GM15510 (cell line): ENCODE measurements around the gene PIK3R3.

Source experiments
- POLR2A ChIP-seq: IDR thresholded peaks from 3 replicates; pipeline ENCODE4 v1.6.1; 2011; ENCODE audit warnings: borderline replicate concordance; ENCODE audit not compliant: insufficient read length; ENCODE audit errors: extremely low read depth

Gene PIK3R3

DNA sequence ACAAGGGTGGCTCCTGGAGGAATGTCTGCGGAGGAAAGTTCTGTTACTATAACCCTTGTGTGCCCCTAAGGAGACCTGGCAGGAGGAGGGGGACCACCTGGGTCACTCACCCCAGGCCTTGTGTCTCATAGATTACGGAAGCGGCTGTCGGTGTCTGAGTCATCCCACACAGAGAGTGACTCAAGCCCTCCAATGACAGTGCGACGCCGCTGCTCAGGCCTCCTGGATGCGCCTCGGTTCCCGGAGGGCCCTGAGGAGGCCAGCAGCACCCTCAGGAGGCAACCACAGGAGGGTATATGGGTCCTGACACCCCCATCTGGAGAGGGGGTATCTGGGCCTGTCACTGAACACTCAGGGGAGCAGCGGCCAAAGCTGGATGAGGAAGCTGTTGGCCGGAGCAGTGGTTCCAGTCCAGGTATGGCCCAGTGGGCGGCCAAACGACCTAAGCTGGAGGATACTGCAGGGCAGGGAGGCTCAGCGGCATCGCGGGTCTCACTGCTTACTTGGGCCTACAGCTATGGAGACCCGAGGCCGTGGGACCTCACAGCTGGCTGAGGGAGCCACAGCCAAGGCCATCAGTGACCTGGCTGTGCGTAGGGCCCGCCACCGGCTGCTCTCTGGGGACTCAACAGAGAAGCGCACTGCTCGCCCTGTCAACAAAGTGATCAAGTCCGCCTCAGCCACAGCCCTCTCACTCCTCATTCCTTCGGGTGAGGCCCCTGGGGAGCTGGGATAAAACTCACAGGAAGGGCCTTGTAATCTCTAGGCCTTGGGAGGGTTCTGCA, 101.4 kb downstream of the PIK3R3 start:
- TF ChIP-seq POLR2A: no peak

DNA sequence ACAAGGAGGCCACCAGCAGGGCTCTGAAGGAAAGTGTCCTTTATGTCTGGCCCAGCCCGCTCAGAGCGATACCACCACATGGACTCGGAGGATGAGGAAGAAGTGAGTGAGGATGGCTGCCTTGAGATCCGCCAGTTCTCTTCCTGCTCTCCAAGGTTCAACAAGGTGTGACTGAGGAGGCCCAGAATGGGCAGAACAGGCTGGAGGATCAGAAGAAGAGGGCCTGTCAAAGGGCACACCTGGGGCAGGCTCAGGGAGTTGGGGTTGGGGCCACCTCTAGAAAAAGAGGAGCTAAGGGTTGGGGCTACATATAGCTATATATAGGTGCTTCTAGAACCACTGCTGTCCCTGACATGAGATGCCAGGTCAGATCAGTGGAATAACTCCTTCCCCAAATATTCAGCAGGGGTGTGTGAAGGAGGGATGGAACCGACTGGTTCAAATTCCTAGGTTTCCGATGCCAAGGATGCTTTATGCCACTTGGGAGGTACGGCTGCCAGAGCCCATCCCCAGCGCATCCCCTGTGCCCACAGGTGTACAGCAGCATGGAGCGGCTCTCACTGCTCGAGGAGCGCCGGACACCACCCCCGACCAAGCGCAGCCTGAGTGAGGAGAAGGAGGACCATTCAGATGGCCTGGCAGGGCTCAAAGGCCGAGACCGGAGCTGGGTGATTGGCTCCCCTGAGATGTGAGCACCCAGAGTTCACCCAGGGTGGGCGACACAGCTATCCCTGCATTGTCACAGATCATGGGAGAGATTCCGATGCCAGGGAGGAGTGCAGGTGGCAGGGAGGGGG, 102.2 kb downstream of the PIK3R3 start:
- no peak for TF ChIP-seq POLR2A

DNA sequence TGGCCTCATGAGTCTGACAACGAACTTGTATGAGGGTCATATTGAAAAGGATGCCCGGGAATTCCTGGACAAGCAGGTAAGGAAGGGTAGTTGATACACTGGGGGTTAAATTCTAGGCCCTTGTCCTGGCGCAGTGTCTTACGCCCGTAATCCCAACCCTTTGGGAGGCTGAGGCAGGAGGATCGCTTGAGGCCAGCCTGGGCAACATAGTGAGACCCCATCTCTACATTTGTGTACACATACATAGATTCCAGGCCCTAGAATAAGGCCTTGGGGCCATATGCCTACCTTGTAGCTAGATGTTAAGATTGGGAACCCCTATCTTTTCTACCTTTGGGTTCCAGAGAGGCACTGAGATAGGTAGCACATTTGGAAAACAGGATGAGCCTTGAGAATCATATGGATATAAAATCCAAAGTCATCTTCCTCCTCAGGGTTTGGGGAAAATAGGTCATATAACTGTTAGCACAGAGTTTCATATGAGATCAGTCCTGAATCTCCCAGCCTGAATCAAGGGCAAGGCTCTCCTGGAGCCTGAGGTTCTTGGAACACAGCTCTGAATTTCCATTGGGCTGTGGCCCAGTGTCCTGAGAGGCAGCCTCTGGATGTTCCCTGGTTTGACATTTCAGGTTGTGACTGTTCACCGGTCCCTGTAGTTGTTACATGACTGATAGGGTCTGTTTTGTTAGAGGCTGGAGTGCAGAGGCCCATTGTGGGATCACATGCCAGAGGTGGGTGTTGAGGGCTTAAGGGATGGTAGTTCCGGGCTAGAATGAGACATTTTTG, 104.4 kb downstream of the PIK3R3 start:
- no peak for TF ChIP-seq POLR2A

DNA sequence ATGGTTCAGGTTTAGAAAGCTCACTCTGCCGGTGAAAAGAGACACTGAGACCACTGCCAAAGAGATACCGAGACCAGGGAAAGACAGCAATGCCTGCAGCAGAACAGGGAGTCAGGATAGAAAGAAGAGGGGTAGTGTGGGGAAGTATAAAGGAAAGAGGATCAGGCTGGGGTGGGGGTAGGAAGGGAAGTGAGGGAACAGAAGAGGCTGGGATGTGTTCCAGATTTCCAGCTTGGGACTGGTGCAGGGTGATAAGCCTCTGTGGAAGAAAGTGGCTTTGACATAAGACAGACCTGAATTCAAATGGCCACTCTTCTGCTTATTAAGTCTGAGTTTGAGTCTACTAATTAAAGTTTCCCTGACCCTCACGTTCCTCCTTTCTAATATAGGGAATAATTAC, 105.9 kb downstream of the PIK3R3 start:
- TF ChIP-seq POLR2A: no peak

DNA sequence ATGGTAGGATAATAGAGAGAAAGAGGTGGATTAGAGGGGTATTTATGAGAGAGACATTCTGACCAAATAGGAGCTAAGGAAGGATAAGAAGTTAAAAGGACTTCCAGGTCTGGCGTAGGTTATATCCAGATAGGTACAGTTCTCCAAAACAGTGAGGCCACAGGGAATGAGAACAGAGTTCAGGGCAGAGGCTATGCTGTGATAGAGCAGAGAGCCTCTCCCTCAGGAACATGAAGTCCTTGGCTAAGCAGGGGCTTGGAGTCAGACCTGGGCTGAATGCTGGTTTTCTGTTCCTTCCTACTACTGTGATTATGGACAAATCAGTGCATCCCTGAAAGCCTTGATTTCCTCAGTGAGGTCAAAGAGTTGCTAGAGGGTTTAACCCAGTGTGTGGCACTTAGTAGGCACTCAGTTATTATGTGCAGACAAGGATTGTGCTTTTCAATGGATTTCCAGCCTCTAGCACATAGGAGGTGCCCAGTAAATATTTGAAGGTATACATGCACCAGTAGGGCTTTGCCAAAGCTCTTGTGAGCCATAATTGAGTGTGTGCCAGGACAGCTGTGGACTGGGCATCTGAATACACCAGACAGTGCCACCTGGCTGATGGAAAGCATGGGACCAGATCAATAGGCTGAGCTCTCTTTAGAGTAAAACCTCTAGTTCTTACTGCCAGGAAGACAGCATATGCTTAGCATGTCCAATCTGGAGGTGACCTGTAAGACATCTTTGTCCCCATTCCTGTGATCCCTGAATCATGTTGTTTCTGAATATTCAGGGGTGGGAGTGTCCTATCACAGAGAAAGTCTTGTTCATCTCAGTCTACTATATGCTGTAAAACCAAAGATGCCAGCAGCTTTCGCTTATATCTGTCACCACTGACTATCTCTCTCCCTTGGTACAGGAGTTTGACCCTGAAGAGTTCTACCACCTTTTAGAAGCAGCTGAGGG, 111.1 kb downstream of the PIK3R3 start:
- TF ChIP-seq POLR2A: no peak

DNA sequence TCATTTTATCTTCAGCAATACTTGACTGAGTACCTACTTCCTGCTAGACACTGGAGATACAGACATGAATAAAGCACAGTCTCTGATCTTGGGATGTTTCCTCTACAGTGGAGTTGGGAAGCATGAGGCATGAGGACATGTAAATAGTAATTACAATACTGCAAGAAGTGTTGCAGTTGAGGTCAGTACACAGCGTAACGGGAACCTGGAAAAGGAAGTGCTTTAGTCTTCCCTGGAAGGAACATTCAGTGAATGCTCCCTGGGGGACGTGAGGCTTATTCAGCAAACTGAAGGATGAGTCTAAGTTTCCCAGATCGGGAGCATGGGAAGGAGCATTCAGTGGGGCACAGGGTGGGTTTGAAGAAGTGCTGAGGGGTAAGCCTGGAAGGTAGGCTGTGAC, 112.4 kb downstream of the PIK3R3 start:
- no peak for TF ChIP-seq POLR2A

DNA sequence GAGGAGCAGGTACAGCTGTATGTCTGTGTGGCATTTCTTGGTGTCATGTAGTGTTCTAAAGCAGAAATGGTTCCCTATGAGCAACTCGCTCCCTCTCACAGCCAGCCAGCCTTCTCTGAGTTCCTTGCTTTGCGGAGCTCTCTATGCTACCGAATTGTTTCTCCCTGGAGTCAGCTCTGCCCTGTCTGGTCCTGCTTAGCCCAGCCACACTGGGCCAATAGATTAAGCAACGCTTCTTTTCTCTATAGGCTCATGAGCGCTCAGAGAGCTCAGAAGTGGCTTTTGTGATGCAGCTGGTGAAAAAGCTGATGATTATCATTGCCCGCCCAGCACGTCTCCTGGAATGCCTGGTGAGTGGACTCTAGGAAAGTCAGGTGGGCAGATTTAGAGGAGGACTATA, 113.1 kb downstream of the PIK3R3 start:
- no peak for TF ChIP-seq POLR2A

DNA sequence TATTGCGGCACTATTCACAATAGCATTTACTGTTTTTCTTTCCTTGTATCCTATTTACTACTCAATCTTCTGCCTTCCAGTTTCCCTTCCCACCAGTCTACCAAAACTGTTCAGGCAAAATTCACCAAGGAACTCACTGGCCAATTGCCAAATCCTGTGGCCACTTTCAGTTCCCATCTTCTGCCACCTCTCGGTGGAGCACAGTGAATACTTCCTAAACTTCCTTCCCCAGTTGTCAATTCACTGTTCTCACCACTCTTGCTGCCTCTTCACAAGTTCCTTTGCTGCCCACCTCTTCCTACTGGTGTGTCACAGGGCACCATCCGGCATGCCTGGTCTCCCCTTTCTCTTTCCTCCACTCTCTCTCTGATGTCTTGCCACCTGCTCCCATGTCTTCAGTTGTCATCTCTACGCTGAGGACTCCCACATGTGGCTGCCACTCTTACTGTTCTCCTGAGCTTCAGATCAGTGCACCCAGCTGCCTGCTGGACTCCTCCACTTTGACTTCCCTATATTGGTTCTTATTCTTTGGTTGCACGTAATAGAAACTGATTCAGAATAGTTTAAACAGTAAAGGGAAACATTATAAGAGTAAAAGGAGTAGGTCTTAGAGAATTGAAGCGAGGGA, 114.4 kb downstream of the PIK3R3 start:
- TF ChIP-seq POLR2A: no peak

DNA sequence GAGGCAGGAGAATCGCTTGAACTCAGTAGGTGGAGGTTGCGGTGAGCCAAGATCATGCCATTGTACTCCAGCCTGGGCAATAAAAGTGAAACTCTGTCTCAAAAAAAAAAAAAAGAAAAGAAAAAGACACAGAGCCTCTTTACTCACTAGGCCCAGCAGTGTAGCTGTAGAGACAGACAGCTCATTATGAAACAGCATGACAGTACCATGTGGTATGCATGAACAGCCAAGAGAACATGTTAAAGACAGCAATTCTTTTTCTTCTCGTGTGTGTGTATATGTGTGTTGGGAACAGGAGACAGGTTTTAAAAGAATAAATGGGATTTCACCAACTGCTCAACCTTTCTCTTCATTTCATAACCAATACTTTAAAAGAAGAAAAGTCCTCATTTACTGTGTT, 118.8 kb downstream of the PIK3R3 start:
- TF ChIP-seq POLR2A: no peak

DNA sequence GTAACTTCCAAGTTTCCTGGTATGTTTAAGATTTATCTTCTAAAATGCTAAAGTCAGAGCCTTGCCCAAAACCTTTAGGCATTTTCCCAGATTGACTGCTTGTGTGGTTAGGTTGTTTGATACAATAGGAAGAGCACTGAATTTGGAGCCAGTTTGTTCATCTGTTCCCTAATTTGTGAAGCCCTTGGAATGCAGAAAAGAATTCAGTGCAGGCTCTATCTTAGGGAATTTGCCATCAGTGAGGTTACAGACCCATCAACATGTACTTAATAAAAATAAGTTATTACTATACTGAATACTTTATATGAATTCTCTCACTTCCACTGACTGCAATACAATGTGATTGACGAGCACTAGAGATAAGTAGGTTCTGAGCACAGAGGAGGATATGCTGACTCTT, 120.2 kb downstream of the PIK3R3 start:
- no peak for TF ChIP-seq POLR2A

DNA sequence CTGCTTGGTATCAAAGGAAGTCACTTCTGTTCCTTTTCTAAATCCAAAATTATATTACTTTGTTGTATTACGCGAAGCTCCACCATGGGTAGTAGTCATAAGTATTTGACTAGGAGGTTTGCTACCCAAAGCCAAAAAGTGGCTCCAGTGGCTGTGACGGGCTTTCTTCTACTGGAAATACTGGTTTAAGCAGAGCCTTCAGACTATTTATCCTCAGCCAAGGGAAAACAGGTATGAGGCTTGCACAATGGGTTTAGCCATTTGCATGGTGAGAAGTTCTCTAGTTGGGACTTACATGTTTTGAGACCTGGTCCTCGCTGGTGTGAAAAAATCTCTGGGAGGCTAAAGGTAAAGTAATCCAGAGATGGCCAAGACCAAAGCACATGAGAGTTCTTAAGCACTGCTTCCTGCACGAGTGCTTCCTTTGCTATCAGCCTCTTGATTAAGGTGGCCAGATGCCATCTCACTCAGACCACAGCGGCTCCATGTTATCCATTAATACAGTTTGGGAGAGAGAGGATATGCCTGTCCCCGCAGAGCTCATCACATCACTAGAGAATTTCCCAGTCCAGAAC, 121.2 kb downstream of the PIK3R3 start:
- TF ChIP-seq POLR2A: no peak

DNA sequence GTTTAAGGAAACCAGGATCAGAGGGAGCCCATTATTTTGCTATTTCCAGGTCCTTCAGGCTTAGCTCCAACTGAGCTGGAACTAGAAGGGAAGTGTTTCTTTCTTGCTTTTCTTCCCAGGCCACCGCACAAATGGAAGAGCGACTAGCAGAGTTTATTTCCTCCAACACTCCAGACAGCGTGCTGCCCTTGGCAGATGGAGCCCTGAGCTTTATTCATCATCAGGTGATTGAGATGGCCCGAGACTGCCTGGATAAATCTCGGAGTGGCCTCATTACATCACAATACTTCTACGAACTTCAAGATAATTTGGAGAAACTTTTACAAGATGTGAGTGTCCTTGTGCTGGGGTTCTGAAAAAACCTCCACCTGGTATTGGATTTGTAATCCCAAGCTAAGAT, 121.8 kb downstream of the PIK3R3 start:
- no peak for TF ChIP-seq POLR2A

DNA sequence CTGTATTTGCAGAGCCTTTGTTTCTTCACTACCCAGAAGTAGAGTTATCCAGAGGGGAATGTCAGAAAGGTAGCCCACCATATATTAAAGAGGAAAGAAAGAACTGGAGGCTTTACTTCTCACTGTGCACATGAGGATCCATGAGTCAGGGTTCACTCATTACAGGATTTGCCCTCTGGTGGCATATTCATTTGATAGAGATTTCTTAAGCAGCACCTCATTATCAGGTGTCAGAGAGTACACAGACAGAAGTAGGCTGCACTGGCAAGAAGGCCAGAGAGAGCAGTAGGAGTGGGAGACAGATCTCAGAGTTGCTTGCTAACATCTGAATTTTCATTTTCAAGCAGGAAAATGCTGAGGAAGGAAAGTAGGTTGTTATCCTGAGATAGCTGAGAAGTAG, 123.8 kb downstream of the PIK3R3 start:
- no peak for TF ChIP-seq POLR2A
